GM12878 (cell line): ENCODE data around the gene ADGRV1. TPM values are rescaled to one million over a fixed set of nuclear protein-coding genes. Genes with fewer than 3 reads are reported as not detected.

Experiments
- ATAC-seq: fragments of 200-7000 bp; cut with Tn5 transposase; 3 replicates; pipeline ENCODE4 v1.9.1; 2020; ENCODE audit warnings: mild to moderate bottlenecking, moderate library complexity
- BruUV-seq: library from RNA; stranded (reverse); fragments of 400-500 nt; replicated peaks from 2 replicates; lab custom pipeline; 2021; lab: Mats Ljungman, UMichigan
- CTCF ChIA-PET: fragments of 300-600 bp; sonication (Branson Sonifier 250); formaldehyde crosslinking; extraction: SDS; loops from one replicate; lab custom pipeline; 2021; ENCODE audit warnings: inconsistent platforms; lab: Yijun Ruan, JAX
- POLR2A ChIA-PET: fragments of 350-600 bp; formaldehyde crosslinking; extraction: SDS; loops from one replicate; lab custom pipeline; 2021; ENCODE audit warnings: inconsistent platforms; lab: Charles Lee
- RAD21 ChIA-PET: fragments of 300-600 bp; sonication (Branson Sonifier 250); formaldehyde crosslinking; loops from one replicate; lab custom pipeline; 2023; ENCODE audit warnings: antibody characterized with exemption; ENCODE audit not compliant: unreplicated experiment; lab: Charles Lee
- SMC1A ChIA-PET: fragments of 300-600 bp; sonication (Branson Sonifier 250); formaldehyde crosslinking; loops from one replicate; lab custom pipeline; 2023; ENCODE audit not compliant: unreplicated experiment, uncharacterized antibody; lab: Charles Lee
- DNase-seq: peaks from one replicate; pipeline ENCODE4 v3.0.0-alpha.2; 2011; ENCODE audit warnings: low read depth, low spot score
- FAIRE-seq: peaks from 3 replicates; lab custom pipeline; 2011; peaks lifted over from hg19 to GRCh38; lab: Jason Lieb, UNC
- H2AFZ ChIP-seq: 2 replicates; pipeline ENCODE4 v1.6.0; 2011; ENCODE audit warnings: low read depth, low read length, control low read depth; ENCODE audit not compliant: control insufficient read depth
- H3K27ac ChIP-seq: 2 replicates; pipeline ENCODE4 v1.5.1; 2011; ENCODE audit warnings: control low read depth; ENCODE audit not compliant: control insufficient read depth, insufficient read depth
- H3K27me3 ChIP-seq, 2 experiments: replicated peaks in 1 of 2; 2 replicates each; pipeline versions ENCODE4 v1.6.0 to v1.6.1; 2011; ENCODE audit warnings: low read length in 1 of 2; ENCODE audit not compliant: control insufficient read depth in 2 of 2, insufficient read depth in 2 of 2
- H3K36me3 ChIP-seq, 2 experiments: 2 replicates each; pipeline ENCODE4 v1.5.1; 2011; ENCODE audit warnings: low read length in 1 of 2; ENCODE audit not compliant: control insufficient read depth in 2 of 2, insufficient read depth in 2 of 2
- H3K4me1 ChIP-seq: 2 replicates; pipeline ENCODE4 v1.6.1; 2011; ENCODE audit warnings: mild to moderate bottlenecking, low read length, moderate library complexity, mixed read lengths; ENCODE audit not compliant: control insufficient read depth, insufficient read depth
- H3K4me2 ChIP-seq: 2 replicates; pipeline ENCODE4 v1.6.0; 2011; ENCODE audit warnings: control low read depth; ENCODE audit not compliant: control insufficient read depth, insufficient read depth
- H3K4me3 ChIP-seq: fragments of 200-600 bp; sonication (generic); 2 replicates; pipeline ENCODE4 v1.5.1; 2016
- H3K79me2 ChIP-seq: 2 replicates; pipeline ENCODE4 v1.6.0; 2011; ENCODE audit warnings: low read length; ENCODE audit not compliant: control insufficient read depth, insufficient read depth
- H3K9ac ChIP-seq: 2 replicates; pipeline ENCODE4 v1.8.0; 2011; ENCODE audit warnings: low read length, control low read depth, mixed read lengths; ENCODE audit not compliant: control insufficient read depth, insufficient read depth
- H3K9me3 ChIP-seq: replicated peaks from 3 replicates; pipeline ENCODE4 v1.5.1; 2011; ENCODE audit warnings: mild to moderate bottlenecking, low read length; ENCODE audit not compliant: control insufficient read depth, insufficient read depth
- H4K20me1 ChIP-seq: 2 replicates; pipeline ENCODE4 v1.6.0; 2011; ENCODE audit not compliant: control insufficient read depth, insufficient read depth
- ELK1 ChIP-seq: IDR thresholded peaks from 2 replicates; pipeline ENCODE4 v1.6.1; 2012; ENCODE audit warnings: low read depth, low read length, improper control_type of control experiment
- ESRRA ChIP-seq: IDR thresholded peaks from 2 replicates; pipeline ENCODE4 v1.6.1; 2012; ENCODE audit warnings: mild to moderate bottlenecking, low read length, improper control_type of control experiment
- MLLT1 ChIP-seq: fragments of 450-650 bp; IDR thresholded peaks from 2 replicates; pipeline ENCODE4 v1.6.1; 2016; ENCODE audit warnings: mild to moderate bottlenecking
- NFIC ChIP-seq: IDR thresholded peaks from 2 replicates; pipeline ENCODE4 v1.6.1; 2012; ENCODE audit warnings: low read depth, mild to moderate bottlenecking, inconsistent platforms, low read length, moderate library complexity
- NFYB ChIP-seq: IDR thresholded peaks from 2 replicates; pipeline ENCODE4 v1.6.1; 2011; ENCODE audit warnings: low read depth, mild to moderate bottlenecking, low read length, improper control_type of control experiment, moderate library complexity; ENCODE audit not compliant: insufficient read depth
- NR2F1 ChIP-seq: fragments of 450-650 bp; conservative IDR thresholded peaks from 2 replicates; pipeline ENCODE4 v1.6.1; 2017; ENCODE audit warnings: mild to moderate bottlenecking
- TCF3 ChIP-seq: IDR thresholded peaks from 2 replicates; pipeline ENCODE4 v1.6.1; 2012; ENCODE audit warnings: low read depth, mild to moderate bottlenecking, low read length, borderline replicate concordance; ENCODE audit not compliant: insufficient read depth
- ZBTB4 ChIP-seq: fragments of 450-650 bp; formaldehyde crosslinking; IDR thresholded peaks from 2 replicates; pipeline ENCODE4 v1.4.0; 2022; ENCODE audit warnings: mild to moderate bottlenecking, moderate library complexity
- WGBS: methylation state at CpG from one replicate; pipeline ENCODE4 v1.1.6; 2016; ENCODE audit warnings: low lambda C conversion rate; ENCODE audit not compliant: insufficient replicate concordance, insufficient coverage; ENCODE audit errors: missing lambda C conversion rate; 5-methylcytosine and 5-hydroxymethylcytosine counted together
- in situ Hi-C: fragments of 300-500 bp; cut with MboI; formaldehyde crosslinking; loops from 9 replicates; pipeline ENCODE4 v1.14.3; 2018; ENCODE audit warnings: mixed read lengths
- intact Hi-C: fragments of 100-400 bp; cut with micrococcal nuclease; formaldehyde crosslinking; loops from one replicate; pipeline ENCODE4 v1.14.2; 2022; ENCODE audit not compliant: unreplicated experiment
- polyA plus RNA-seq, 11 experiments: library from polyadenylated mRNA; depleted of rRNA in 4 of 11; unstranded in 6 of 11; stranded (reverse) in 5 of 11; fragments of >200 nt; fragmentation: Nextera tagmentation in 4 of 11; fragmentation: Illumina TruSeq in 1 of 11; extraction: Ambion mirVana in 4 of 11; extraction: Trizol in 1 of 11; gene quantifications; 1 replicate in 1 of 11; 2 replicates in 10 of 11; pipeline versions ENCODE4 v1.2.1 to v1.2.3, GENCODE V29; 2011 to 2016; ENCODE audit warnings: inconsistent platforms in 2 of 11, missing spikeins in 2 of 11, low read depth in 1 of 11
- total RNA-seq, 4 experiments: library from RNA; depleted of rRNA in 3 of 4; stranded (reverse); fragments of >200 nt in 3 of 4; fragmentation: Illumina TruSeq in 1 of 4; extraction: Trizol in 1 of 4; gene quantifications; 2 replicates each; pipeline versions ENCODE4 v1.2.1 to v1.2.3, GENCODE V29; 2013 to 2021
- TF ChIP-seq, protein P1 (sequence below): fragments of 450-650 bp; IDR thresholded peaks from 2 replicates; pipeline ENCODE4 v1.6.1; 2017; ENCODE audit warnings: mild to moderate bottlenecking, moderate library complexity

ADGRV1 gene
- total and polyA plus RNA-seq, 10 of the 15 experiments (the other 5 are each of a cell fraction or from before 2014, with no cell fraction given), result 0.04 to 8.1 (median 0.16) TPM; not detected in 1

DNA sequence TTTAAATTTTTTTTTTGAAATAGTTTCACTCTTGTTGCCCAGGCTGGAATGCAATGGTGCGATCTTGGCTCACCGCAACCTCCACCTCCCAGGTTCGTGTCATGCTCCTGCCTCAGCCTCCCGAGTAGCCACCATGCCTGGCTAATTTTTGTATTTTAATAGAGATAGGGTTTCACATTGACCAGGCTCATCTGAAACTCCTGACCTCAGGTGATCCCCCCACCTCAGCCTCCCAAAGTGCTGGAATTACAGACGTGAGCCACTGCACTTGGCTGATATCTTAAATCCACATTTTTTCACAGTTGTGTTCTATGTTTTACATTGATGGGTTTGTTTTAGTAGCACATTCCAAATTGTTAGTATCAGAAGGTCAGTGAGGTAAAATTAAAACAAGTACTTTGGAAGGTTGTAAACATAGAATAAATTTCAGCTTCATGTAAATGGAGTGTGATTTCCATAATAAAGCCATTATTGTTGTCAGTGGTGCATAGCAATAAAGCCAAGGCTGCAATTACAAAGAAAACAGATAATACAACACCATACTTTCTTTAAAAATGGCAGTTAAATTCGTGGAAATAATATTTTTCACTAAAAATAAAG is 537.3 kb downstream of the ADGRV1 start (continued):
- TF ChIP-seq NFYB, result no peak
- TF ChIP-seq, protein P1, sequence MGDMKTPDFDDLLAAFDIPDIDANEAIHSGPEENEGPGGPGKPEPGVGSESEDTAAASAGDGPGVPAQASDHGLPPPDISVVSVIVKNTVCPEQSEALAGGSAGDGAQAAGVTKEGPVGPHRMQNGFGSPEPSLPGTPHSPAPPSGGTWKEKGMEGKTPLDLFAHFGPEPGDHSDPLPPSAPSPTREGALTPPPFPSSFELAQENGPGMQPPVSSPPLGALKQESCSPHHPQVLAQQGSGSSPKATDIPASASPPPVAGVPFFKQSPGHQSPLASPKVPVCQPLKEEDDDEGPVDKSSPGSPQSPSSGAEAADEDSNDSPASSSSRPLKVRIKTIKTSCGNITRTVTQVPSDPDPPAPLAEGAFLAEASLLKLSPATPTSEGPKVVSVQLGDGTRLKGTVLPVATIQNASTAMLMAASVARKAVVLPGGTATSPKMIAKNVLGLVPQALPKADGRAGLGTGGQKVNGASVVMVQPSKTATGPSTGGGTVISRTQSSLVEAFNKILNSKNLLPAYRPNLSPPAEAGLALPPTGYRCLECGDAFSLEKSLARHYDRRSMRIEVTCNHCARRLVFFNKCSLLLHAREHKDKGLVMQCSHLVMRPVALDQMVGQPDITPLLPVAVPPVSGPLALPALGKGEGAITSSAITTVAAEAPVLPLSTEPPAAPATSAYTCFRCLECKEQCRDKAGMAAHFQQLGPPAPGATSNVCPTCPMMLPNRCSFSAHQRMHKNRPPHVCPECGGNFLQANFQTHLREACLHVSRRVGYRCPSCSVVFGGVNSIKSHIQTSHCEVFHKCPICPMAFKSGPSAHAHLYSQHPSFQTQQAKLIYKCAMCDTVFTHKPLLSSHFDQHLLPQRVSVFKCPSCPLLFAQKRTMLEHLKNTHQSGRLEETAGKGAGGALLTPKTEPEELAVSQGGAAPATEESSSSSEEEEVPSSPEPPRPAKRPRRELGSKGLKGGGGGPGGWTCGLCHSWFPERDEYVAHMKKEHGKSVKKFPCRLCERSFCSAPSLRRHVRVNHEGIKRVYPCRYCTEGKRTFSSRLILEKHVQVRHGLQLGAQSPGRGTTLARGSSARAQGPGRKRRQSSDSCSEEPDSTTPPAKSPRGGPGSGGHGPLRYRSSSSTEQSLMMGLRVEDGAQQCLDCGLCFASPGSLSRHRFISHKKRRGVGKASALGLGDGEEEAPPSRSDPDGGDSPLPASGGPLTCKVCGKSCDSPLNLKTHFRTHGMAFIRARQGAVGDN, result no peak
- TF ChIP-seq MLLT1, result no peak
- no peak for TF ChIP-seq NR2F1

DNA sequence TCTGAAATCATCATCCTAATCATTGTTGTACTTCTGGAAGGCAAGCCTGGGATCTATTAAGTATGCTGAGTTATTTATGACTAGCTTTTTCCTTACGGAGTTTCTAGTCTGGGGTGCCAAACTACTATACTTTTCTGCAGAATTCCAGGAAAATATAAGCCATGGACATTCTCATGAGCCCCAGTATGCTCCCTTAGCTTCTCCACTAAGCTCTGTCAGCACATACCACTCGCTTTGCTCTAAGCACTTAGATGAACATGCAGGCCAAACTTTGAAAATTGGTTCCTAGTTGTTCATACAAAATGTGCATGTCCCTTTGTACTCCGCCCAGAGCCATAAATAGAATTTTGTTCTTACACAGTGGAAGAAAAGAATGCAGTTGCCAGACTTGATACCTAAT is 539.9 kb downstream of the ADGRV1 start:
- Histone ChIP-seq H3K4me1 (no peaks in the 10 kb centered on the region), H3K4me2 (no peak overlapping the region), H4K20me1 (no peaks in the 10 kb centered on the region), H3K27ac (no peak overlapping the region), H2AFZ (no peak overlapping the region), H3K9me3 (no peaks in the 10 kb centered on the region), H3K27me3 (no peaks in the 10 kb centered on the region), H3K9ac (no peak overlapping the region), H3K79me2 (no peaks in the 10 kb centered on the region), H3K36me3 (no peaks in the 10 kb centered on the region), H3K4me3 (no peak overlapping the region)
- ChIA-PET SMC1A (interaction anchor here (0.6 to 2.1 kb wide), 9 partner anchors 16 to 321 kb away, joined by 3 to 19 read pairs (median 4); no protein-coding TSS in a partner anchor), RAD21 (interaction anchor here (0.8 to 1.8 kb wide), 5 partner anchors 20 to 321 kb away, joined by 3 to 9 read pairs (median 7); no protein-coding TSS in a partner anchor), CTCF (interaction anchor here (0.7 to 1.8 kb wide), 10 partner anchors 10 to 320 kb away, joined by 3 to 14 read pairs (median 5); no protein-coding TSS in a partner anchor), POLR2A (interaction anchor here (0.9 kb wide), 1 partner anchor 282 kb away, joined by 3 read pairs; no protein-coding TSS in a partner anchor)
- ATAC-seq (no peak), FAIRE-seq (no peak), DNase-seq (no peak)
- 60% methylated on average over 3 of the region's 3 CpGs for WGBS
- intact Hi-C loops (no loop called here), in situ Hi-C loops (loop anchor here (5.0 kb wide), 1 partner anchor 289 kb away; no protein-coding TSS in a partner anchor)
- no TSS peak for BruUV-seq
- TF ChIP-seq TCF3 (no peak), NFIC (no peak), ESRRA (no peak), ZBTB4 (CRISPR knock-in tag) (no peak), ELK1 (no peak)
